OCI-LY7 (cell line): ENCODE data around the gene EVI5L. TPM values are rescaled to one million over a fixed set of nuclear protein-coding genes. Genes with fewer than 3 reads are reported as not detected.

ENCODE experiments used
- BruUV-seq: library from RNA; stranded (reverse); fragments of 400-500 nt; replicated peaks from 2 replicates; lab custom pipeline; 2021; lab: Mats Ljungman, UMichigan
- CTCF ChIA-PET: fragments of 300-600 bp; sonication (Branson Sonifier 250); formaldehyde crosslinking; loops from one replicate; lab custom pipeline; 2022; ENCODE audit warnings: antibody characterized with exemption; ENCODE audit not compliant: unreplicated experiment; lab: Charles Lee
- POLR2A ChIA-PET: fragments of 300-600 bp; sonication (Branson Sonifier 250); formaldehyde crosslinking; loops from one replicate; lab custom pipeline; 2022; ENCODE audit warnings: antibody characterized with exemption; lab: Charles Lee
- DNase-seq: peaks from one replicate; pipeline ENCODE4 v3.0.0-alpha.2; 2015; ENCODE audit warnings: low spot score
- H2AFZ ChIP-seq: fragments of 200-600 bp; sonication (generic), shearing (Covaris generic); 2 replicates; pipeline ENCODE4 v1.6.1; 2014; ENCODE audit warnings: mild to moderate bottlenecking, antibody characterized with exemption, low read length, moderate library complexity
- H3K27ac ChIP-seq: fragments of 200-600 bp; sonication (generic); 2 replicates; pipeline ENCODE4 v1.5.1; 2014; ENCODE audit warnings: mixed run types, low read depth, mild to moderate bottlenecking, moderate library complexity, low read length, inconsistent platforms; ENCODE audit not compliant: poor library complexity, severe bottlenecking
- H3K36me3 ChIP-seq: fragments of 200-600 bp; sonication (generic); 2 replicates; pipeline ENCODE4 v1.6.1; 2014; ENCODE audit warnings: mild to moderate bottlenecking, antibody characterized with exemption, low read length, moderate library complexity, mixed read lengths; ENCODE audit not compliant: insufficient read depth
- H3K4me1 ChIP-seq: fragments of 200-600 bp; sonication (generic); 2 replicates; pipeline ENCODE4 v1.5.1; 2014; ENCODE audit warnings: mild to moderate bottlenecking, low read length; ENCODE audit not compliant: insufficient read depth, poor library complexity, severe bottlenecking
- H3K4me2 ChIP-seq: fragments of 200-600 bp; sonication (generic); 2 replicates; pipeline ENCODE4 v1.6.1; 2014; ENCODE audit warnings: mild to moderate bottlenecking, low read length
- H3K4me3 ChIP-seq: fragments of 200-600 bp; sonication (generic); 2 replicates; pipeline ENCODE4 v1.5.1; 2014; ENCODE audit warnings: mild to moderate bottlenecking, low read depth, low read length; ENCODE audit not compliant: poor library complexity, severe bottlenecking
- H3K79me2 ChIP-seq: fragments of 200-600 bp; sonication (generic); 2 replicates; pipeline ENCODE4 v1.6.1; 2016; ENCODE audit warnings: low read depth, mild to moderate bottlenecking, low read length, moderate library complexity, mixed read lengths; ENCODE audit not compliant: insufficient read depth
- H3K9me2 ChIP-seq: fragments of 200-600 bp; sonication (generic); 2 replicates; pipeline ENCODE4 v1.6.1; 2016; ENCODE audit warnings: mild to moderate bottlenecking, low read length, mixed read lengths; ENCODE audit not compliant: insufficient read depth
- H3K9me3 ChIP-seq: fragments of 200-600 bp; sonication (generic); 2 replicates; pipeline ENCODE4 v1.6.1; 2014; ENCODE audit warnings: mild to moderate bottlenecking, mixed run types, low read length, mixed read lengths
- H4K20me1 ChIP-seq: fragments of 200-600 bp; sonication (generic); 2 replicates; pipeline ENCODE4 v1.6.1; 2014; ENCODE audit warnings: mild to moderate bottlenecking, antibody characterized with exemption, low read length, moderate library complexity, mixed read lengths; ENCODE audit not compliant: insufficient read depth
- EZH2phosphoT487 ChIP-seq: fragments of 200-600 bp; sonication (generic); IDR thresholded peaks from 2 replicates; pipeline ENCODE4 v1.6.1; 2018; ENCODE audit warnings: low read depth, borderline replicate concordance, mild to moderate bottlenecking, mixed run types, antibody characterized with exemption, low read length, moderate library complexity, mixed read lengths
- intact Hi-C: fragments of 100-400 bp; cut with micrococcal nuclease; formaldehyde crosslinking; loops from one replicate; pipeline ENCODE4 v1.10.0; 2022; ENCODE audit not compliant: unreplicated experiment
- total RNA-seq, 2 experiments: library from RNA; depleted of rRNA in 1 of 2; stranded (reverse); fragments of >200 nt in 1 of 2; shearing (Covaris generic) in 1 of 2; gene quantifications; 2 replicates each; pipeline ENCODE4 v1.2.3, GENCODE V29; 2014 to 2022
- TF ChIP-seq, protein P1 (sequence below): fragments of 200-600 bp; sonication (generic); conservative IDR thresholded peaks from 2 replicates; pipeline ENCODE4 v1.5.1; 2014; ENCODE audit warnings: mild to moderate bottlenecking, antibody characterized with exemption, low read length, moderate library complexity, mixed read lengths

Gene EVI5L
- total RNA-seq, 2 experiments from 2014 or later: 2.7 to 5.5 TPM

- DNase-seq: no peak
- CTCF ChIA-PET: no interaction called here
- H3K9me2 ChIP-seq: no peaks in the 10 kb centered on the region
- H3K79me2 ChIP-seq: no peaks in the 10 kb centered on the region
- BruUV-seq: no TSS peak
- POLR2A ChIA-PET: no interaction called here
- H3K36me3 ChIP-seq: no peaks in the 10 kb centered on the region
- H3K9me3 ChIP-seq: no peaks in the 10 kb centered on the region
- no peaks in the 10 kb centered on the region for H3K4me1 ChIP-seq
- intact Hi-C loops: no loop called here
- no peak overlapping the region for H3K4me2 ChIP-seq
- no peaks in the 10 kb centered on the region for H4K20me1 ChIP-seq
- H2AFZ ChIP-seq: no peak overlapping the region
- H3K27ac ChIP-seq: no peak overlapping the region
- H3K4me3 ChIP-seq: no peak overlapping the region
- TF ChIP-seq, protein P1, sequence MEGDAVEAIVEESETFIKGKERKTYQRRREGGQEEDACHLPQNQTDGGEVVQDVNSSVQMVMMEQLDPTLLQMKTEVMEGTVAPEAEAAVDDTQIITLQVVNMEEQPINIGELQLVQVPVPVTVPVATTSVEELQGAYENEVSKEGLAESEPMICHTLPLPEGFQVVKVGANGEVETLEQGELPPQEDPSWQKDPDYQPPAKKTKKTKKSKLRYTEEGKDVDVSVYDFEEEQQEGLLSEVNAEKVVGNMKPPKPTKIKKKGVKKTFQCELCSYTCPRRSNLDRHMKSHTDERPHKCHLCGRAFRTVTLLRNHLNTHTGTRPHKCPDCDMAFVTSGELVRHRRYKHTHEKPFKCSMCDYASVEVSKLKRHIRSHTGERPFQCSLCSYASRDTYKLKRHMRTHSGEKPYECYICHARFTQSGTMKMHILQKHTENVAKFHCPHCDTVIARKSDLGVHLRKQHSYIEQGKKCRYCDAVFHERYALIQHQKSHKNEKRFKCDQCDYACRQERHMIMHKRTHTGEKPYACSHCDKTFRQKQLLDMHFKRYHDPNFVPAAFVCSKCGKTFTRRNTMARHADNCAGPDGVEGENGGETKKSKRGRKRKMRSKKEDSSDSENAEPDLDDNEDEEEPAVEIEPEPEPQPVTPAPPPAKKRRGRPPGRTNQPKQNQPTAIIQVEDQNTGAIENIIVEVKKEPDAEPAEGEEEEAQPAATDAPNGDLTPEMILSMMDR: no peak
- TF ChIP-seq EZH2phosphoT487: no peak
Observed at GRCh38 chr19:7783991-7784423, 46.0 kb upstream of the EVI5L start.

- TF ChIP-seq, protein P1: no peak
- no peak for TF ChIP-seq EZH2phosphoT487
- no peaks in the 10 kb centered on the region for H4K20me1 ChIP-seq
- H3K36me3 ChIP-seq: no peaks in the 10 kb centered on the region
- H2AFZ ChIP-seq: no peak overlapping the region
- ChIA-PET POLR2A (no interaction called here), CTCF (no interaction called here)
- DNase-seq: no peak
- H3K79me2 ChIP-seq: no peaks in the 10 kb centered on the region
- no peak overlapping the region for H3K27ac ChIP-seq
- no peak overlapping the region for H3K4me2 ChIP-seq
- H3K9me2 ChIP-seq: no peaks in the 10 kb centered on the region
- H3K9me3 ChIP-seq: no peaks in the 10 kb centered on the region
- no peaks in the 10 kb centered on the region for H3K4me1 ChIP-seq
- no peak overlapping the region for H3K4me3 ChIP-seq
- BruUV-seq: no TSS peak
- intact Hi-C loops: no loop called here
Observed at GRCh38 chr19:7784856-7785255, 45.2 kb upstream of the EVI5L start.

DNA sequence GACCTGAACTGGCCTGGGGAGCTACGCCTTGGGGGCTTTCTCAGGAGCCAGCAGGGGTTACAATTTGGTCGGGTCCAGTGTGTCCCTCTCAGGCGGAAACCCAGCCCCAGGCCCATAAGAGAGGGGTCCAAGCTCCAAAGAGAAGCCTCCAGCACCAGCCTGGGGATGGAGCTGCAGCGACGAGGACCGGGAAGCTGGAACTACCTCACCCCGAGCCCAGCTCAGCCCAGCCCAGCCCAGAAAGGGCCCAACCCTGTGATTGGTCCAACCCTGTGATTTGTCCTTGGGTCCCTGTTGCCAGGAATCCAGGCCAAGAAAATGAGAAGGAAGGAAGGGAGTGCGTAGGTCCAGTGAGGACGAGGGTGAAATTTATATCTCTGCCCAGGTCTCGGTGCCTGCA is 42.9 kb upstream of the EVI5L start:
- intact Hi-C loops: no loop called here
- TF ChIP-seq EZH2phosphoT487: no peak
- TF ChIP-seq, protein P1: no peak
- Histone ChIP-seq H3K4me3 (no peak overlapping the region), H3K79me2 (no peaks in the 10 kb centered on the region), H2AFZ (no peak overlapping the region), H3K4me1 (no peaks in the 10 kb centered on the region), H3K9me3 (no peaks in the 10 kb centered on the region), H3K27ac (no peak overlapping the region), H3K36me3 (no peaks in the 10 kb centered on the region), H4K20me1 (no peaks in the 10 kb centered on the region), H3K4me2 (no peak overlapping the region), H3K9me2 (no peaks in the 10 kb centered on the region)
- POLR2A ChIA-PET: interaction anchor here (0.6 kb wide), 1 partner anchor 194 kb away, joined by 3 read pairs; no protein-coding TSS in a partner anchor
- CTCF ChIA-PET: no interaction called here
- DNase-seq: no peak
- no TSS peak for BruUV-seq
